ENCODE measurements around the gene SLC2A14.
"Not testable (repeated sequence)": the region's sequence is repeated elsewhere in the genome, so short reads cannot be mapped to it uniquely, and the experiment has no call there.

The SLC2A14 gene

GRCh38 chr12:7872566-7873319, at the start of gene SLC2A14:
Gene SLC2A14 (minus strand): TSS chr12:7872915. CDS start chr12:7869880, 3,035 bp downstream.
- DNase-seq, result no peak

- DNase-seq, result not testable (repeated sequence)
Observed at GRCh38 chr12:7921181-7921580, 48.5 kb upstream of the SLC2A14 start.

- not testable (repeated sequence) for DNase-seq
Observed at GRCh38 chr12:7918268-7918590, 45.5 kb upstream of the SLC2A14 start.

- no peak for DNase-seq
Observed at GRCh38 chr12:7917392-7918267, 44.9 kb upstream of the SLC2A14 start.

GRCh38 chr12:7916936-7917335, 44.2 kb upstream of the SLC2A14 start:
- DNase-seq, result no peak

GRCh38 chr12:7915661-7916403, 43.1 kb upstream of the SLC2A14 start:
- DNase-seq, result peak in 1 of 2 experiments; percentile 27

GRCh38 chr12:7910106-7910505, 37.4 kb upstream of the SLC2A14 start:
- not testable (repeated sequence) for DNase-seq

- DNase-seq, result peak; percentile 13 to 16
Observed at GRCh38 chr12:7907009-7907408, 34.3 kb upstream of the SLC2A14 start.

GRCh38 chr12:7906303-7906702, 33.6 kb upstream of the SLC2A14 start:
- not testable (repeated sequence) for DNase-seq

- DNase-seq, result not testable (repeated sequence)
Observed at GRCh38 chr12:7905600-7906125, 32.9 kb upstream of the SLC2A14 start.

GRCh38 chr12:7905071-7905470, 32.4 kb upstream of the SLC2A14 start:
- no peak for DNase-seq

GRCh38 chr12:7902416-7902815, 29.7 kb upstream of the SLC2A14 start:
- DNase-seq, result not testable (repeated sequence)

GRCh38 chr12:7899755-7900154, 27.0 kb upstream of the SLC2A14 start:
- DNase-seq, result no peak

- not testable (repeated sequence) for DNase-seq
Observed at GRCh38 chr12:7896726-7897125, 24.0 kb upstream of the SLC2A14 start.

- DNase-seq, result no peak
Observed at GRCh38 chr12:7892186-7892980, 19.7 kb upstream of the SLC2A14 start.

- DNase-seq, result no peak
Observed at GRCh38 chr12:7884689-7885088, 12.0 kb upstream of the SLC2A14 start.

GRCh38 chr12:7881736-7882120, 9.0 kb upstream of the SLC2A14 start:
- not testable (repeated sequence) for DNase-seq

- not testable (repeated sequence) for DNase-seq
Observed at GRCh38 chr12:7880952-7881735, 8.4 kb upstream of the SLC2A14 start.

- DNase-seq, result no peak
Observed at GRCh38 chr12:7879246-7879645, 6.5 kb upstream of the SLC2A14 start.

GRCh38 chr12:7877420-7877819, 4.7 kb upstream of the SLC2A14 start:
- DNase-seq, result no peak

- DNase-seq, result no peak
Observed at GRCh38 chr12:7870335-7870734, 2.4 kb downstream of the SLC2A14 start.

Measured in stimulated activated CD4-positive, alpha-beta T cell treated with anti-CD3 and anti-CD28 coated beads, Interleukin-4, amount 100 ng/mL, for 4 hours (primary cell).